GM19463 (cell line): Measurements from ENCODE around the gene BEND5.

Experiments
- ATAC-seq: cut with Tn5 transposase; IDR thresholded peaks from one replicate; pipeline ENCODE4 v1.9.1; 2021; ENCODE audit warnings: mild to moderate bottlenecking, moderate library complexity; ENCODE audit not compliant: unreplicated experiment

Gene BEND5

DNA sequence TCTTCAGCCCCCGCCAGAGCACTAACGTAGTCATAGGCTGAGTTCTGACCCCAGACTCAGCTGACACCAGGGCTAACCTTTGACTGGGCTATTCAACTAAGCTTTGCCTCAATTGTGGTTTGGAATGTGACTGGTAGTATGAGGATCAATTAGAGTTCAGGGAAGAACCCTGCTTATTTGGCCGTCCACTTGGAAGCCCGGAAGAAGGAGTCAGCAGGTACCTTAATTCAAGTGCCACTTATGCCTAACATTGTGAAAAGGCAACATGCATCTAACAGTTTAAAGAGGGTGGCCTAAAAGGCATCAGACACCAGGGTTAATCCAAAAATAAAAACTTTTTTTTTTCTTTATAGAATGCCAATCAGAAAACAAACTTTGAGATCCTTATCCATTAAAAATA is 92.3 kb downstream of the BEND5 start:
- no peak for ATAC-seq

DNA sequence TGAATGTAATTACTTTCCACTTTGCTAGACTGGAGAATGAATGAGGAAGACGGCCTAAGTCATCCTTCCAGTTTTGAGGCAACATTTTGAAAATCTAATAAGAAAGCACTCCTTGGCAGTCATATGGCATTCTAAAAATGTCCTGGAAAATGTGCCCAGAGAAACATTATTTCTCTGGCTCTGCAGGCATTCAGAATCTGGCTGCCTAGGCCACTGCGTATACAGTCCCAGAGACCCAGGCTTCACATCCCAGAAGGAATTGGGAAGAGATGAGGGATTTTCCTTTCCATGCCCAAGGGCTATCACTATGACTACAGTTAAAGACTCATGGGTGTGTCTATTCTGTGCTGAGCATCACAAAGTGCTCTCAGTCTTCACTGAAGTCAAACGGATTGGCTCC is 92.9 kb downstream of the BEND5 start:
- ATAC-seq: no peak

DNA sequence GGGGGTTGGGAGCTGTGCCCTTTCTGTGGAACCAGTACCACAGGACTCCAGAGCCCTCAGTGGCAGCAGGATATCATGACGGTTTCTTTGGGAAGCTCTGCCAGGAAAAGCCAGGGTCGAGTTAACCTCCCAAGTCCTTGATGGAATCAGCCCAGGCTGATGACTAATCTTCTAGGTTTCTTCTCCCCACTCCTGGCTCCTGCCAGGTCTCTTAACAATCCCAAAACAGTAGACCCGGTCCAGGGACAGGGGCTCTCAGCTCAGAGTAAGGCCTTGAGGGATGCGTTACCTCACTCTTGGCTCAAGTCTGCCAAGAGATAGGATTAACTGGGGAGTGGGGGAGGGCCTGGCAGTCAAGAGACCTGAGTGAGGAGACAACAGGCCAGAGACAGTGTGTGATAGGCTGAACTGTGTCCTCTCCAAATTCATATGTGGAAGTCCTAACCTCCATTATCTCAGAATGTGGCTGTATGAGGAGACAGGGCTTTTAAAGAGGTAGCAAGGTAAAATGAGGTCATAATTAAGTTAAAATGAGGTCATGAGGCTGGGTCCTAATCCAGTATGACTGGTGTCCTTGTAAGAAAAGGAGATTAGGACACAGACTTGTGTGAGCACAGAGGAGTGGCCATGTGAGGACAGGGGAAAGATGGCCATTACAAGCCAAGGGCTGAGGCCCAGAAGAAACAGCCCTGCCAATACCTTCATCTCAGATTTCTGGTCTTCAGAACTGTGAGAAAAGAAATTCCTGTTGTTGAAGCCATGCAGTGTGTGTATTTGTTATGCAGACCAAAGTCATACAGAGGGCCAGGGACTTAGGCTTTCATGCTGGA is 95.0 kb downstream of the BEND5 start:
- no peak for ATAC-seq

DNA sequence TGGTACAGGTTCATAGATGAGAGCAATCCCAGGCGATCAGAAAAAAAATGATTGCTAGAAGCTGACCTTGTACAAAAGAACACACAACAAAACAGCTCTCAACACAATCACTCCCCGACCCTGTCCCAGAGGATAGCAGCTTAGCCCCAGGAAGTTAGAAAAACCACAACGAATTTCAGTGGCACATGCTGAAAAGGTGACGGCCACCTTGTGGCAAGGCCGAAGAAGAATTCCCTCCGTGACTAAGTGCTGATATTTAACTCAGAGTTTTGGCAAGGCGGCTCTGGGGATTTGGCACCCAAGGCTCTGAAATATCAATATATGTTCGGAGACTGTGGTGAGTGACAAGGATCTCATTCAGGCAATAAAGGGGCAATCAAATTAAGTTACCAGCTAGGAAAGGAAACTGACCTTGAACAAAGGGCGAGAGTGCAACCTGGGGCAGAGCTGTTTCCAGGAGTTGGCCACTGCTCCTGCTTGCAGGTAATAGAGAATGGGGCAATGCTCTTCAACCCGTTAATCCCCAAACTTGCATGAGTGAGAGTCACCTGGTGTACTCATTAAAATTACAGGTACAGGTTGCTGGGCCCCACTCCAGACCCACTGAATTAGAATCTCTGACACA is 96.2 kb downstream of the BEND5 start:
- ATAC-seq: no peak

DNA sequence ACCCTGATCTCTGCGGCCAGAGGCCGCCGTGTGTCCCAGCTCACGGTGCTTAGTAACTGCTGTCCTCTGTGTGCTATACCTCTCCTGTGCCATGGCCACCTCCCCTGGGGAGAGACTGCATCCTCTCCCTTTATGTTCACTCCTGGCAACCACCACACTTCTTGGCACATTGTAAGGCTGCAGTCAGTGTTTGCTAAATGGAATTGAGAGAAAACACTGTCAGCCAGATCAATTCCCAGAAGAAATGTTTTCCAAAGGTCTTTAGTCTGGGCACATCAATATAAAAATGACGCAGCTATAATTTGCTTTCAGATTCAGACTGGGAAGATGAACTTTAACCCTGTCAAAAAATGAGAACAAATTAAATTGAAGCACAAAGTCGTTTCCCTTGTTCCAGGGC is 96.8 kb downstream of the BEND5 start:
- ATAC-seq: no peak

DNA sequence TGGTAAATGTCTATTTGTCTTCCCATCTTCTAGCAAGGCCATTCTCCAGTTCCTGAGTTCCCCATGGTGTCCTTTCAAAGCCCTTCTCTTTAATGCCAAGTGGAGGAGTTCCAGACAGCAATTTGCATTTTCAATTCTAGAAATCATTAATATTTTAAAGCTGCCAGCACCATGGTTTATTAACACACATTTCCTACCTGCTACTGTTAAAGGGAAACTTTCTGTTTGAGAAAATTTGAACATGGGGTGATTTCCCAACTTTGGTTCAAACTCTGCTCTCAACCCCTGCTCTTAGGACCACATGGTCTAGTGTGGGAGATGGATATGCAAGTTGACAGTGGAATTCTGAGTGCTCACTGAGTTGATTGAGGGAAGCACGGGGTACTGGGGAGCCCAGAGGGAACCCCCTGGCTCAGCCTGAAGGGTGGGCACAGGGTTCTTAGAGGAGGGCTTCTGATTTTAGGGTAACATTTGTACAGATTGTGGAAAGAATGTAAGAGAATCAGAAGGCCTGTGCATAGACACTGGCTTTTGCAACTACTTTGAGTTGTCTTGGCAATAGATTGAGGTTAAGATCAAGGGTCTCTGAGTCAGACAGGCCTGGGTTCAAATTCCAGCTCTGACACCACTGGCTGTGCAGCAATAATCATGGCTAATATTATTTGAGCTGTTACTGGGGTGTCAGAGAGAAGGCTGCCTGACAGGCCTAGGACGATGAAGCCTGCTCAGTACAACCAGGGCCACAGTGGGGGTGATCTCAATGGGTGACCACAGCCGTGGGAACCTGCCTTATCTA is 97.8 kb downstream of the BEND5 start:
- ATAC-seq: peak; percentile 36
